ENCODE measurements around the gene CYYR1. TPM values are rescaled to one million over a fixed set of nuclear protein-coding genes. Genes with fewer than 3 reads are reported as not detected.

The CYYR1 gene
- total RNA-seq, 1 donor from 2014 or later: 40.7 TPM

DNA sequence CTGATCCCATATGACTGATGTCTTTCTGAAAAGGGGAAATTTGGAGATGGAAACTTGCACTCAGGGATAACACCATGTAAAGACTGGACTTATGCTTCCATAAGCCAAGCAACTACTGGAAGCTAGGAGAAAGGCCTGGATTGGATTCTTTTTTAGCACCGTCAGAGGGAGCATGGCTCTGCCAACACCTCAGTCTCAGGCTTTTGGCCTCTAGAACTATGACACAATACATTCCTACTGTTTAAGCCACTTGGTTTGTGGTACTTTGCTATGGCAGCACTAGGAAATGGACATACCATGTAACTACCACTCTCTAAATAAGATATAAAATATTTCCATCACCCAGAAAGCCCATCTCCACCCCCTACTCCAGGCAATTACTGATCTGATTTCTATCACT, 139.7 kb downstream of the CYYR1 start:
- Mint-ChIP-seq H3K27me3 (ENCODE audit: unreplicated experiment) (no peaks in the 10 kb centered on the region), H3K4me3 (ENCODE audit: unreplicated experiment) (no peak overlapping the region), H3K36me3 (ENCODE audit: unreplicated experiment) (no peaks in the 10 kb centered on the region), H3K4me1 (ENCODE audit: low read depth, unreplicated experiment) (no peaks in the 10 kb centered on the region), H3K9me3 (ENCODE audit: unreplicated experiment) (peaks cover 2% of the 10 kb centered on the region), H3K27ac (ENCODE audit: unreplicated experiment) (no peak overlapping the region)
- no peak for TF ChIP-seq CTCF (IDR thresholded peaks at IDR 0.05; ENCODE audit: partially characterized antibody, unreplicated experiment)
- no peak for DNase-seq

- no peak overlapping the region for H3K4me3 Mint-ChIP-seq (ENCODE audit: unreplicated experiment)
- no peak for TF ChIP-seq CTCF (IDR thresholded peaks at IDR 0.05; ENCODE audit: partially characterized antibody, unreplicated experiment)
- DNase-seq: no peak
- no peaks in the 10 kb centered on the region for H3K4me1 Mint-ChIP-seq (ENCODE audit: low read depth, unreplicated experiment)
- H3K9me3 Mint-ChIP-seq (ENCODE audit: unreplicated experiment): peaks cover 2% of the 10 kb centered on the region
- no peaks in the 10 kb centered on the region for H3K27me3 Mint-ChIP-seq (ENCODE audit: unreplicated experiment)
- H3K27ac Mint-ChIP-seq (ENCODE audit: unreplicated experiment): no peak overlapping the region
- H3K36me3 Mint-ChIP-seq (ENCODE audit: unreplicated experiment): no peaks in the 10 kb centered on the region
Observed at GRCh38 chr21:26432410-26432809, 140.7 kb downstream of the CYYR1 start.

- no peak for TF ChIP-seq CTCF (IDR thresholded peaks at IDR 0.05; ENCODE audit: partially characterized antibody, unreplicated experiment)
- Mint-ChIP-seq H3K4me3 (ENCODE audit: unreplicated experiment) (no peak overlapping the region), H3K27me3 (ENCODE audit: unreplicated experiment) (no peaks in the 10 kb centered on the region), H3K36me3 (ENCODE audit: unreplicated experiment) (peaks cover 1% of the 10 kb centered on the region), H3K27ac (ENCODE audit: unreplicated experiment) (no peak overlapping the region), H3K9me3 (ENCODE audit: unreplicated experiment) (no peaks in the 10 kb centered on the region), H3K4me1 (ENCODE audit: low read depth, unreplicated experiment) (peaks cover 7% of the 10 kb centered on the region)
- no peak for DNase-seq
Observed at GRCh38 chr21:26425576-26425975, 147.5 kb downstream of the CYYR1 start.

GRCh38 chr21:26423511-26423910, 149.6 kb downstream of the CYYR1 start:
- Mint-ChIP-seq H3K27me3 (ENCODE audit: unreplicated experiment) (no peaks in the 10 kb centered on the region), H3K9me3 (ENCODE audit: unreplicated experiment) (no peaks in the 10 kb centered on the region), H3K4me1 (ENCODE audit: low read depth, unreplicated experiment) (peaks cover 7% of the 10 kb centered on the region), H3K27ac (ENCODE audit: unreplicated experiment) (no peak overlapping the region), H3K36me3 (ENCODE audit: unreplicated experiment) (peaks cover 5% of the 10 kb centered on the region), H3K4me3 (ENCODE audit: unreplicated experiment) (no peak overlapping the region)
- no peak for DNase-seq
- TF ChIP-seq CTCF (IDR thresholded peaks at IDR 0.05; ENCODE audit: partially characterized antibody, unreplicated experiment): no peak

DNA sequence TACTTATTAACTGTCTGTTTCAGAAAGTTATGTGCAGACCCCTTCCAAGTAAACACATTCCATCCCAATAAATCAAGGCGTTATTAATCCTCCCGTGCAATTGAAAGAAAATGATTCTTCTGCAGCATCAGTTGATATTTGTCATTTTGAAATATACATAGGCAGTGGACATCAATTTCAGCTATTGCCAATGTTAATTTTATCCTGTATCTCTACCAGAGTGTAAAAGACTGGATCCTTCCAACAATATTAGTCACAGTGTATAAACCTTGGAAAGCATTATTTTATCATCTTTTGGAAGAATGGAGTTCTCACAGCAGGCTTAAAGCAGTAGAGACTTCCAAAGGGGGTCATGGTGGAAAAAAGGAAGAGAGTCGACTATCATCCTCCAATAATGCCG, 150.4 kb downstream of the CYYR1 start:
- H3K27ac Mint-ChIP-seq (ENCODE audit: unreplicated experiment): no peak overlapping the region
- H3K9me3 Mint-ChIP-seq (ENCODE audit: unreplicated experiment): no peaks in the 10 kb centered on the region
- peaks cover 5% of the 10 kb centered on the region for H3K36me3 Mint-ChIP-seq (ENCODE audit: unreplicated experiment)
- no peaks in the 10 kb centered on the region for H3K27me3 Mint-ChIP-seq (ENCODE audit: unreplicated experiment)
- H3K4me3 Mint-ChIP-seq (ENCODE audit: unreplicated experiment): no peak overlapping the region
- H3K4me1 Mint-ChIP-seq (ENCODE audit: low read depth, unreplicated experiment): peaks cover 7% of the 10 kb centered on the region
- DNase-seq: no peak
- no peak for TF ChIP-seq CTCF (IDR thresholded peaks at IDR 0.05; ENCODE audit: partially characterized antibody, unreplicated experiment)
